ENCODE data around the gene ADA. TPM values are rescaled to one million over a fixed set of nuclear protein-coding genes. Genes with fewer than 3 reads are reported as not detected.

Gene ADA
- total RNA-seq, 2 donors from 2014 or later = 12.8 to 15.9 TPM

GRCh38 chr20:44600301-44600700 is 51.2 kb downstream of the ADA start:
- no peaks in the 10 kb centered on the region for H3K27me3 ChIP-seq (ENCODE audit: control insufficient read depth, insufficient read depth, low read length, poor library complexity, severe bottlenecking)
- H3K27ac ChIP-seq (ENCODE audit: low read depth, low read length) = no peak overlapping the region
- H3K9ac ChIP-seq (ENCODE audit: extremely low read depth, low read length, poor library complexity, severe bottlenecking) = no peak overlapping the region
- H3K4me3 ChIP-seq (ENCODE audit: low read length) = no peak overlapping the region
- Mint-ChIP-seq H3K4me3 (no peak overlapping the region), H3K27me3 (ENCODE audit: insufficient read depth) (no peaks in the 10 kb centered on the region), H3K27ac (no peak overlapping the region), H3K36me3 (ENCODE audit: low read depth) (peaks cover 3% of the 10 kb centered on the region), H3K4me1 (peaks cover 23% of the 10 kb centered on the region), H3K9me3 (no peaks in the 10 kb centered on the region)
- 91 to 95% methylated on average over 3 to 4 of the region's 4 CpGs for WGBS, 2 experiments (ENCODE audit: insufficient coverage in 1 of 2, insufficient read length in 1 of 2)
- H3K36me3 ChIP-seq (ENCODE audit: control insufficient read depth, insufficient read depth, low read length) = peaks cover 10% of the 10 kb centered on the region
- DNase-seq = no peak
- peaks cover 9% of the 10 kb centered on the region for H3K4me1 ChIP-seq (ENCODE audit: control insufficient read depth, insufficient read depth, low read length)
- no peaks in the 10 kb centered on the region for H3K9me3 ChIP-seq (ENCODE audit: control insufficient read depth, low read length)
- TF ChIP-seq CTCF (conservative IDR thresholded peaks at IDR 0.05) = no peak

- H3K4me1 ChIP-seq (ENCODE audit: control insufficient read depth, insufficient read depth, low read length) = peaks cover 9% of the 10 kb centered on the region
- Mint-ChIP-seq H3K9me3 (no peaks in the 10 kb centered on the region), H3K36me3 (ENCODE audit: low read depth) (no peaks in the 10 kb centered on the region), H3K4me1 (peaks cover 23% of the 10 kb centered on the region), H3K4me3 (no peak overlapping the region), H3K27me3 (ENCODE audit: insufficient read depth) (no peaks in the 10 kb centered on the region), H3K27ac (no peak overlapping the region)
- no peaks in the 10 kb centered on the region for H3K27me3 ChIP-seq (ENCODE audit: control insufficient read depth, insufficient read depth, low read length, poor library complexity, severe bottlenecking)
- TF ChIP-seq CTCF (conservative IDR thresholded peaks at IDR 0.05) = no peak
- no peak for DNase-seq
- 87 to 100% methylated on average over 1 of the region's 1 CpG for WGBS, 2 experiments (ENCODE audit: insufficient coverage in 1 of 2, insufficient read length in 1 of 2)
- no peak overlapping the region for H3K27ac ChIP-seq (ENCODE audit: low read depth, low read length)
- no peaks in the 10 kb centered on the region for H3K9me3 ChIP-seq (ENCODE audit: control insufficient read depth, low read length)
- peaks cover 11% of the 10 kb centered on the region for H3K36me3 ChIP-seq (ENCODE audit: control insufficient read depth, insufficient read depth, low read length)
- no peak overlapping the region for H3K4me3 ChIP-seq (ENCODE audit: low read length)
- no peak overlapping the region for H3K9ac ChIP-seq (ENCODE audit: extremely low read depth, low read length, poor library complexity, severe bottlenecking)
Measured at GRCh38 chr20:44599715-44600114, 51.8 kb downstream of the ADA start.

- TF ChIP-seq CTCF (conservative IDR thresholded peaks at IDR 0.05) = peak; percentile 64
- H3K4me3 ChIP-seq (ENCODE audit: low read length) = no peak overlapping the region
- H3K27me3 Mint-ChIP-seq (ENCODE audit: insufficient read depth) = no peaks in the 10 kb centered on the region
- H3K27me3 ChIP-seq (ENCODE audit: control insufficient read depth, insufficient read depth, low read length, poor library complexity, severe bottlenecking) = no peaks in the 10 kb centered on the region
- H3K4me3 Mint-ChIP-seq = no peak overlapping the region
- H3K4me1 Mint-ChIP-seq = peaks cover 23% of the 10 kb centered on the region
- peaks cover 17% of the 10 kb centered on the region for H3K36me3 ChIP-seq (ENCODE audit: control insufficient read depth, insufficient read depth, low read length)
- peaks cover 9% of the 10 kb centered on the region for H3K4me1 ChIP-seq (ENCODE audit: control insufficient read depth, insufficient read depth, low read length)
- no peaks in the 10 kb centered on the region for H3K36me3 Mint-ChIP-seq (ENCODE audit: low read depth)
- WGBS, 2 experiments (ENCODE audit: insufficient coverage in 1 of 2, insufficient read length in 1 of 2) = 58 to 66% methylated on average over 2 to 3 of the region's 4 CpGs
- H3K9ac ChIP-seq (ENCODE audit: extremely low read depth, low read length, poor library complexity, severe bottlenecking) = no peak overlapping the region
- H3K27ac Mint-ChIP-seq = peak overlapping the region; percentile 23
- H3K9me3 ChIP-seq (ENCODE audit: control insufficient read depth, low read length) = no peaks in the 10 kb centered on the region
- H3K27ac ChIP-seq (ENCODE audit: low read depth, low read length) = no peak overlapping the region
- H3K9me3 Mint-ChIP-seq = no peaks in the 10 kb centered on the region
- DNase-seq = no peak
Measured at GRCh38 chr20:44598423-44599305, 52.8 kb downstream of the ADA start.
